HFF-Myc (cell line): Measurements from ENCODE around the gene MRPL46.
"Not testable (repeated sequence)": the region's sequence is repeated elsewhere in the genome, so short reads cannot be mapped to it uniquely, and the experiment has no call there.

ENCODE experiments used
- DNase-seq: peaks from one replicate; pipeline ENCODE4 v3.0.0-alpha.2; 2011; ENCODE audit warnings: low read depth; ENCODE audit errors: extremely low read depth
- H3K4me3 ChIP-seq: replicated peaks from 2 replicates; pipeline ENCODE4 v1.5.1; 2011; ENCODE audit warnings: low read depth, mild to moderate bottlenecking, control low read depth, low read length
- TF ChIP-seq, protein P1 (sequence below): IDR thresholded peaks from 2 replicates; pipeline ENCODE4 v1.5.1; 2012; ENCODE audit warnings: mild to moderate bottlenecking, low read depth, low read length, control low read depth; ENCODE audit errors: missing control alignments

Gene MRPL46

DNA sequence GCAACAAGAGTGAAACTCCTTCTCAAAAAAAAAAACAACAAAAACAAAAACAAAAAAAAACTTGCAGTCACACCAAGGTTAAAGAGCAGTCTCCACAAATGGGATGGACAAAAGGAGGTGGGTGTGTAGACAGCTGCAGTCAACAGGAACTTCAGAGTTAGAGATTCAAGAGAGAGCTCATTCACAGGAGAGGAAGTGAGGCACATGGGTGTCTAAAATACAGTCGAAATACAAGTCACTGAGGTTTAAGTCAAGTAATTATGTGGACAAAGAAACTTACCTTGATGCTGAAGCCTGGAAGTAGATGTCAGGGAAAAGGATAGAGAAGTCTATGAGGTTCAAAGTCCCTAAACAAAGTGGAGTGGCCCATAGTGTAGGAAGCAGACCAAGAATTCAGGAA, 15.1 kb upstream of the MRPL46 start:
- TF ChIP-seq, protein P1, sequence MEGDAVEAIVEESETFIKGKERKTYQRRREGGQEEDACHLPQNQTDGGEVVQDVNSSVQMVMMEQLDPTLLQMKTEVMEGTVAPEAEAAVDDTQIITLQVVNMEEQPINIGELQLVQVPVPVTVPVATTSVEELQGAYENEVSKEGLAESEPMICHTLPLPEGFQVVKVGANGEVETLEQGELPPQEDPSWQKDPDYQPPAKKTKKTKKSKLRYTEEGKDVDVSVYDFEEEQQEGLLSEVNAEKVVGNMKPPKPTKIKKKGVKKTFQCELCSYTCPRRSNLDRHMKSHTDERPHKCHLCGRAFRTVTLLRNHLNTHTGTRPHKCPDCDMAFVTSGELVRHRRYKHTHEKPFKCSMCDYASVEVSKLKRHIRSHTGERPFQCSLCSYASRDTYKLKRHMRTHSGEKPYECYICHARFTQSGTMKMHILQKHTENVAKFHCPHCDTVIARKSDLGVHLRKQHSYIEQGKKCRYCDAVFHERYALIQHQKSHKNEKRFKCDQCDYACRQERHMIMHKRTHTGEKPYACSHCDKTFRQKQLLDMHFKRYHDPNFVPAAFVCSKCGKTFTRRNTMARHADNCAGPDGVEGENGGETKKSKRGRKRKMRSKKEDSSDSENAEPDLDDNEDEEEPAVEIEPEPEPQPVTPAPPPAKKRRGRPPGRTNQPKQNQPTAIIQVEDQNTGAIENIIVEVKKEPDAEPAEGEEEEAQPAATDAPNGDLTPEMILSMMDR: no peak
- H3K4me3 ChIP-seq: no peak overlapping the region
- DNase-seq: no peak

DNA sequence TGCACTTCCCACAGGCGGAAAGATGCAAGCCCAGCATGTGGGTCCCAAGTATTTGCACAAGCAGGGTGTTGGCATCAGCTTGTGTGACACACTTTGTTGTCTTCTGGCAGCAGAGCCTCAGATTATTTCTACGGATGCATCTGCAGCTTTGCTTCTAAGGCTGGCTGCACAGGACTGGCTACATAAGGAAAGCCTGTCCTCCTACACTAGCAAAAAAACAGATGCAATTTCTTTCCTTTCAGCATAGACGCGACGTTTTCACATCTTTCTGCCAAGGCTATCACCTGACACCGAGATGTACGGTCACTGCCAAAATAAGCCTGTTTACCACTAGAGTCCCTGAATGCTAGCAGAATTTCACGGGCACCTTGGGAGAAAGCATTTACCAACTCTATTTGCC, 13.8 kb upstream of the MRPL46 start:
- TF ChIP-seq, protein P1: no peak
- no peak for DNase-seq
- no peak overlapping the region for H3K4me3 ChIP-seq

DNA sequence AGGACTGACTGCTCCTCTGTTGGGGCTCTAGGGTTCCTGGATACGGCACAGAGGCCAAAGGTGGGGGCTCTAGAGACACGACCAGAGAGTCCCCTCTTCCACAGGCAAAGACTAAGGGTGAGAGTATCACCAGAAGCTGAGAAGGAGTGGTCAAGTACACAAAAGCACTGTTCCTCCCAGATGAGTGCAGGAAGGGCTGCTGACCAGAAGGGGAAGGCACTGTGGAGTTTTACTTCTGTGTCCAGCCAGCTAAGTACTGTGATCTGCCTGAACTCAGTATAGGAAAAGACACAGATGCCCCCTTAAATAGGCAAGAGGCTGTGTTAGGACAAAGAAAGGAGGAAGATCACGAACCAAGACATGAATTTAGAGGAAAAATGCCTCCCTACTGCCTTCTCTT, 12.0 kb upstream of the MRPL46 start:
- TF ChIP-seq, protein P1: peak; percentile 6
- H3K4me3 ChIP-seq: no peak overlapping the region
- DNase-seq: no peak

DNA sequence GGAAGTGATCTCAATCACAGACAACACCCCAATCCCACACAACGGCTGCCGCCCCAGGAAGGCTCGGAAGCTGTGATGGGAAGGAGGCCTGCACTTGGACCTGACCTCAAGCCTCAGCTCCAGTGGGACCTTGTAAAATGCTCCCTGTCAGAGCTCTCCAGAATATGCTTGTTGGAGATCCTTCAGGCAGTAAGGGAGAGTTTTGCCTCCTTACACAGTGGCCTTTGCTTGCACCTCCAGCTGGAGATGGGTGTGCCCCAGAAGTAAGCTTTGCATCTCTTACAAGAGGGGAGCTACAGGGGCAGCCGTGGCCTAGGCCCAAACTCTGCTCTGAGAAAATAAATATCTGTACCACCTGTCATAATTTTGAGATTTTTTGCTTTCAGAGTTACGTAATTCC, 10.7 kb upstream of the MRPL46 start:
- no peak overlapping the region for H3K4me3 ChIP-seq
- DNase-seq: no peak
- TF ChIP-seq, protein P1: no peak

DNA sequence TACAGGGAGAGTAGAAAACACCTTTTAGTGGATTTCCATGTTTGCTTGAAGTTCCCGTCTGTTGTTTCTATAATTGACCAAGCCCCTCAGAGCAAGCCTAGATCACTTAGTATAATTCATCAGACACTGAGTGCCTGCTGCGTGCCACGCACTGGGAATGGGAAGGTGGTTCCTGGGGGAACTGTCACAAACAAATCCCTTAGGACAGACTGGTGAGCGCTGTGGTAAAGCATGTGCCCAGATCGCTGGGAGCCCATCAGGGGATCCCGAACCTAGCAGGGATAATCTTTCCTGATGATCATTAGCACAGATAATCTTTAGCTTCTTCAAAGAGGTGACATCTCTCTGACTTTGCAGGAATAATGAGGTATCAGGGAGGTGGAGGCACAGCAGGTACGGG, 9.9 kb upstream of the MRPL46 start:
- TF ChIP-seq, protein P1: no peak
- no peak for DNase-seq
- H3K4me3 ChIP-seq: no peak overlapping the region

DNA sequence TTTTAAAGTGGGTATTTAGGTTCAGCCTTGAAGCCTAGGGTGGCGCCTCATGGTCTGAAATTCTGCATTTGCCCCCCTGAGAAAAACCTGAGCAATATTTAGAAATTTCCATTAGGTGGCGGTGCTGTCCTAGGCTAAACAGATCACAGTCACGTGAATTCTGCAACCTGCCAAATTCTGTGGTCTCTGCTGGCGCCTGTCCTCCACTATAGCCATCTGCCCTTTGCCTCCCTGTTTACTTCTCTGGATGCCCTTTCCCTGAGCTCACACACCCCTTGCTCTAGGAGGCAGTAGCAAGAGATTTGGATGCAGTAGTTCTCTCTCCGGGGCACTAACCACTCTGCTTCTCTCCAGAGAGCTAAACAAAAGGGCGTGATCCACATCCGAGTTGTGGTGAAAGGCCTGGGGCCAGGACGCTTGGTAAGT, 9.5 kb upstream of the MRPL46 start:
- DNase-seq: no peak
- TF ChIP-seq, protein P1: peak; percentile 54
- no peak overlapping the region for H3K4me3 ChIP-seq

DNA sequence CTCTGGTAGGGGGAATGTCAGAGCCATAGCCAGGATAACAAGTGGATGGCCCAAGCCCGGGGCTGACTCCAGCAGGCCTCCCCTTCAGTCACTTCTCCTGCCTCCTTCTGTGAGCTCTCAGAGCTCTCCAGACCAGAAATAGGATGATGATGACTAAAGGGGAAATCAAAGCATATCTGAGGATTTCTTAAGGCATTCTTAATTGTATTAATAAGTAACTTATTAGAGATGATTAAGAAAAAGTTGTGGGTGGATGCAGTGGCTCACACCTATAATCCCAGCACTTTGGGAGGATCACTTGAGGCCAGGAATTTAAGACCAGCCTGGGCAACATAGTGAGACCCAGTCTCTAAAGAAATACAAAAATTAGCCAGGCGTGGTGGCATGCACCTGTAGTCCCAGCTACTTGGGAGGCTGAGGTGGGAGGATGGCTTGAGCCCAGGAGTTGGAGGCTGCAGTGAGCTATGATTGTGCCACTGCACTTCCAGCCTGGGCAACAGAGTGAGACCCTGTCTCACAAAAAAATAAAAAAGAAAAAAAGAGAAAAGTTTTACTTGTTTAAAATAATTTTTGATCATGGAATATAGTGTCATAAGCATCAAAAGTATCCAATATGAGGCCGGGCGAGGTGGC, 6.6 kb upstream of the MRPL46 start:
- not testable (repeated sequence) for H3K4me3 ChIP-seq, DNase-seq
